Upper lobe of left lung (tissue), 6 donors: ENCODE measurements around the gene BLVRB. TPM values are rescaled to one million over a fixed set of nuclear protein-coding genes. Genes with fewer than 3 reads are reported as not detected.
"Not testable (repeated sequence)": the region's sequence is repeated elsewhere in the genome, so short reads cannot be mapped to it uniquely, and the experiment has no call there.

Experiments
- ATAC-seq, 2 donors: fragments of 200-7000 bp; cut with Tn5 transposase; one replicate each; pipeline ENCODE4 v1.9.1; 2022; ENCODE audit warnings: mild to moderate bottlenecking in 2 of 2, moderate library complexity in 2 of 2; ENCODE audit not compliant: low FRiP score in 2 of 2
- DNase-seq, 2 donors: peaks; one replicate each; pipeline ENCODE4 v3.0.0-alpha.2; 2019 to 2020
- H3K27ac ChIP-seq, 4 donors: fragments of 200-600 bp; sonication (generic); one replicate each; pipeline ENCODE4 v1.5.1; 2016 to 2019
- H3K27me3 ChIP-seq, 4 donors: fragments of 200-600 bp; sonication (generic); one replicate each; pipeline ENCODE4 v1.5.1; 2017 to 2019
- H3K36me3 ChIP-seq, 4 donors: fragments of 200-600 bp; sonication (generic); one replicate each; pipeline ENCODE4 v1.5.1; 2016 to 2019
- H3K4me1 ChIP-seq, 4 donors: fragments of 200-600 bp; sonication (generic); one replicate each; pipeline ENCODE4 v1.5.1; 2018 to 2019
- H3K4me3 ChIP-seq, 4 donors: fragments of 200-600 bp; sonication (generic); one replicate each; pipeline ENCODE4 v1.5.1; 2017 to 2019; ENCODE audit warnings: mild to moderate bottlenecking in 2 of 4, moderate library complexity in 1 of 4
- H3K9me3 ChIP-seq, 4 donors: fragments of 200-600 bp; sonication (generic); one replicate each; pipeline ENCODE4 v1.5.1; 2018 to 2019
- EP300 ChIP-seq, 4 donors: sonication (generic); formaldehyde crosslinking; IDR thresholded peaks; one replicate each; pipeline ENCODE4 v1.5.1; 2017; ENCODE audit warnings: antibody characterized with exemption in 4 of 4, control low read depth in 2 of 4
- POLR2A ChIP-seq, 4 donors: fragments of 450-650 bp; IDR thresholded peaks; one replicate each; pipeline ENCODE4 v1.5.1; 2016 to 2017; ENCODE audit warnings: antibody characterized with exemption in 4 of 4, mild to moderate bottlenecking in 2 of 4
- POLR2AphosphoS5 ChIP-seq, 2 donors: sonication (generic); formaldehyde crosslinking; IDR thresholded peaks; one replicate each; pipeline ENCODE4 v1.5.1; 2017; ENCODE audit warnings: antibody characterized with exemption in 2 of 2
- WGBS, 2 donors: methylation state at CpG; one replicate each; pipeline ENCODE4 v1.1.5; 2017 to 2018; 5-methylcytosine and 5-hydroxymethylcytosine counted together
- total RNA-seq, 6 donors: library from RNA; depleted of rRNA in 4 of 6; stranded (reverse); fragments of >200 nt in 4 of 6; gene quantifications; one replicate each; pipeline versions ENCODE4 v1.1.0 to v1.2.1, GENCODE V29; 2016 to 2021
- TF ChIP-seq, protein P1 (sequence below), 6 experiments: fragments of 450-650 bp in 4 of 6; fragments of 200-600 bp in 2 of 6; sonication (generic) in 2 of 6; IDR thresholded peaks; one replicate each; pipeline ENCODE4 v1.5.1; 2016 to 2019; ENCODE audit warnings: antibody characterized with exemption in 6 of 6
- donor health status: DM: no; HTN: no; CAD: no; lungs with moderate emphysema.
- donor health status: DM: no; HTN: yes; CAD: no; lungs with severe emphysema.

The BLVRB gene
- total RNA-seq, 6 donors from 2014 or later = 77.5 to 379 (median 223) TPM

DNA sequence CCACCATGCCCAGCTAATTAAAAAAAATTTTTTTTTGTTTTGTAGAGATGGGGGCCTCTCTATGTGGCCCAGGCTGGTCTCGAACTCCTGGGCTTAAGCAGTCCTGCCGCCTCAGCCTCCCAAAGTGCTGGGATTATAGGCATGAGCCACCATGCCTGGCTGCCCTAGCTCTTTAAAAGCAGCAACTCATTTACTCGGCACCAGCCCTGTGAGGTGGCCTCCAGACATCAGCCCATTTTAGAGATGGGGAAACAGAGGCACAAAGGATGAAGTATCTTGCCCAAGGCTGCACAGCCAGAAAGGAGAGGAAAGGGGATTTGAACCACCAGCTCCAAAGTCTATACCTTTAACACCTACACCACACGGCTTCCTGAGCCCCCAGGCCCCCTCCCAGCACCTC lies 52.7 kb downstream of the BLVRB start:
- peak overlapping the region; percentile 21 to 61 (median 44) for H3K4me3 ChIP-seq
- H3K27ac ChIP-seq = peak overlapping the region; percentile 68 to 100 (median 87)
- peaks cover 26 to 43% (median 39%) of the 10 kb centered on the region in 4 donors for H3K4me1 ChIP-seq
- no peaks in the 10 kb centered on the region for H3K27me3 ChIP-seq
- no peak for DNase-seq
- WGBS, 2 donors = 58 to 72% methylated on average over 3 to 4 of the region's 4 CpGs
- TF ChIP-seq, protein P1, sequence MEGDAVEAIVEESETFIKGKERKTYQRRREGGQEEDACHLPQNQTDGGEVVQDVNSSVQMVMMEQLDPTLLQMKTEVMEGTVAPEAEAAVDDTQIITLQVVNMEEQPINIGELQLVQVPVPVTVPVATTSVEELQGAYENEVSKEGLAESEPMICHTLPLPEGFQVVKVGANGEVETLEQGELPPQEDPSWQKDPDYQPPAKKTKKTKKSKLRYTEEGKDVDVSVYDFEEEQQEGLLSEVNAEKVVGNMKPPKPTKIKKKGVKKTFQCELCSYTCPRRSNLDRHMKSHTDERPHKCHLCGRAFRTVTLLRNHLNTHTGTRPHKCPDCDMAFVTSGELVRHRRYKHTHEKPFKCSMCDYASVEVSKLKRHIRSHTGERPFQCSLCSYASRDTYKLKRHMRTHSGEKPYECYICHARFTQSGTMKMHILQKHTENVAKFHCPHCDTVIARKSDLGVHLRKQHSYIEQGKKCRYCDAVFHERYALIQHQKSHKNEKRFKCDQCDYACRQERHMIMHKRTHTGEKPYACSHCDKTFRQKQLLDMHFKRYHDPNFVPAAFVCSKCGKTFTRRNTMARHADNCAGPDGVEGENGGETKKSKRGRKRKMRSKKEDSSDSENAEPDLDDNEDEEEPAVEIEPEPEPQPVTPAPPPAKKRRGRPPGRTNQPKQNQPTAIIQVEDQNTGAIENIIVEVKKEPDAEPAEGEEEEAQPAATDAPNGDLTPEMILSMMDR (IDR thresholded peaks at IDR 0.05) = no peak
- TF ChIP-seq POLR2AphosphoS5 (IDR thresholded peaks at IDR 0.05) (no peak), POLR2A (IDR thresholded peaks at IDR 0.05) (no peak)
- H3K9me3 ChIP-seq = no peaks in the 10 kb centered on the region
- no peak for ATAC-seq
- H3K36me3 ChIP-seq = peaks cover 0 to 4% (median 0%) of the 10 kb centered on the region in 4 donors

DNA sequence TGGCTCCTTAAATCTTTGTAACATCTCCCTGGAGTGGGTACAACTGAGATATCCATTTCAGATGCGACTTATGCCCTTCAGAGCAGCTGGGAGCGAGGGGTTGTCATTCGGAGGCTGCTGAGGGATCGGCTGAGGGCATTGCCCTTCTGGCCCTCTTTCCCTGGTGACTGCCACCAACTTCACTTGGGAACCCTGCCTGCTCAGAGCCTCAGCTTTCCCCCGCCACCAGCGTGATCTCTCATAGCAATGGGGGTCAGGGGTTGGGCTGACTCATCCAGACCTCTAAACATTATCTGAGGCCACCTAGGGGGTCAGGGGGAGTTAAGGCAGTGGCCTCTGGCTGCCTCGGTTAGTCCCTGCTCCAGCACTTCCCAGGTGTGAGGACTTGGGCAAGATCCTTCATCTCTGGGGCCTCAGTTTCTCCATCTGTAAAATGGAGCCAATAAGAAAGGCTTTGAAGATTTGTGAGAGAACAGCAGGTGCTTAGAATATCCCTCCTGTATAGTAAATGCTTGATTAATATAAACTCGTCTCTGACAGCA lies 53.5 kb downstream of the BLVRB start:
- Histone ChIP-seq H3K27me3 (no peaks in the 10 kb centered on the region), H3K9me3 (no peaks in the 10 kb centered on the region), H3K27ac (peak overlapping the region; percentile 68 to 100 (median 87)), H3K4me3 (peak overlapping the region; percentile 21 to 61 (median 44)), H3K36me3 (peaks cover 0 to 12% (median 0%) of the 10 kb centered on the region in 4 donors), H3K4me1 (peaks cover 25 to 37% (median 34%) of the 10 kb centered on the region in 4 donors)
- DNase-seq = no peak
- 59 to 71% methylated on average over 8 of the region's 8 CpGs for WGBS, 2 donors
- no peak for ATAC-seq
- no peak for TF ChIP-seq EP300 (IDR thresholded peaks at IDR 0.05)
- TF ChIP-seq POLR2A (IDR thresholded peaks at IDR 0.05) = no peak

DNA sequence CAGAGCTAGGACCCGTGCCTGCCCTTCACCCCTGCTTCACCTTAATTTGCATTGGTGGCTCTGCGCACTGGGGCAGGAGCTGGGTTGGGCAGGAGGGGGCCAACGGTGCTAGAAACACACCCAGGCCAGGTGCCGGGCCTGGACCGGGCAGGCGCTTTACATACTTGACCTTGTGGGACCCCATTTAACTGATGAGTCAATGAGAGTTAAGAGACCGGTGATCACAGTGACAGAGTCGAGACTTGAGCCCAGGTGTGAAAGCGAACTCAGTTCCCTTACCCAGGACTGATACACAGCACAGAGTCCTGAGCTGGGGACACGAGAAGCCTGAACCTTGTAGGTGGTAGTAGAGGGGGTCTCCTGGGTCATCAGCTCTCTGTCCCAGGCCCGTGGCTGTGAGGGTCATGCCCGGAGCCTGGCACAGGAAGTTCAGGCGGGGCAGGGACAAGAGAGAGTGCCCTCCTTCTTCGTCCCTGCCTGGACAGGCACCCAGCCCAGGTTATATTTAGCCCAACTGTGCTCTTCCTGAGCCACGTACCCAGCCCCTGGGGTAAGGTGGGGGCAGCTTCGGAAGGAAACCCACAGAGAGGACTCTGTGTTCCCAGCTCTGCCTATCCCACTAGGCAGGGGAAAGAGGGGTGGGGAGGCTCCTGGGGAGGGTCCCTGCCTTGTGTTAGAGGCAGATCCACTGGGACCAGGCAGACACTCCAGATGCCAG lies 54.3 kb downstream of the BLVRB start:
- H3K4me1 ChIP-seq = peaks cover 18 to 31% (median 27%) of the 10 kb centered on the region in 4 donors
- peak in 1 of 2 donors; percentile 4 for ATAC-seq
- WGBS, 2 donors = 30 to 52% methylated on average over 6 to 16 of the region's 16 CpGs
- DNase-seq = peak in 1 of 2 donors; percentile 41
- H3K27ac ChIP-seq = peak overlapping the region; percentile 68 to 100 (median 87)
- peak overlapping the region; percentile 21 to 61 (median 44) for H3K4me3 ChIP-seq
- no peaks in the 10 kb centered on the region for H3K9me3 ChIP-seq
- peaks cover 0 to 19% (median 0%) of the 10 kb centered on the region in 4 donors for H3K36me3 ChIP-seq
- no peaks in the 10 kb centered on the region for H3K27me3 ChIP-seq
- TF ChIP-seq, protein P1 (IDR thresholded peaks at IDR 0.05) = no peak
- TF ChIP-seq EP300 (IDR thresholded peaks at IDR 0.05) (peak in 2 of 4 donors; percentile 88), POLR2AphosphoS5 (IDR thresholded peaks at IDR 0.05) (peak in 1 of 2 donors; percentile 35), POLR2A (IDR thresholded peaks at IDR 0.05) (peak in 2 of 4 donors; percentile 35 to 45)

DNA sequence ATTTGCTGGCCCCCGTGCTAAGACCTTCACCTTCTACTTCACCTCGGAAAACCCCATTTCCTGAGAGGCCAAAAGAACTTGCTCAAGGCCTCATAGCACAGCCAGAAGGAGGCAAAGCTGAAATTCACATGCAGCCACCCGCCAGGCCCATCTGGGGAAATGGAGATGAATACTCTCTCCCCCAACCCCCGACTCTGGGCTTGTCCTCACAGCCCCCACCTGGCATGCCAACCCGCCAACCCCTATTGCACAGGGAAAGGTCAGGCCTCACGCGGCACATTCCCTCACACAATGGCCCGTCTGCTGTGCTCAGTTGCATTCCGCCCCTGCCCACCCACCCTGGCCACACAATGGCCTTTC lies 55.5 kb downstream of the BLVRB start:
- TF ChIP-seq, protein P1 (IDR thresholded peaks at IDR 0.05) = no peak
- no peak for TF ChIP-seq EP300 (IDR thresholded peaks at IDR 0.05)
- H3K36me3 ChIP-seq = peaks cover 0 to 22% (median 0%) of the 10 kb centered on the region in 4 donors
- 57 to 63% methylated on average over 8 to 9 of the region's 9 CpGs for WGBS, 2 donors
- no peaks in the 10 kb centered on the region for H3K27me3 ChIP-seq
- H3K27ac ChIP-seq = peak overlapping the region in 3 of 4 donors; percentile 77 to 100 (median 97)
- ATAC-seq (no peak), DNase-seq (no peak)
- peak overlapping the region in 3 of 4 donors; percentile 43 to 61 (median 44) for H3K4me3 ChIP-seq
- no peaks in the 10 kb centered on the region for H3K9me3 ChIP-seq
- H3K4me1 ChIP-seq = peaks cover 14 to 26% (median 18%) of the 10 kb centered on the region in 4 donors

DNA sequence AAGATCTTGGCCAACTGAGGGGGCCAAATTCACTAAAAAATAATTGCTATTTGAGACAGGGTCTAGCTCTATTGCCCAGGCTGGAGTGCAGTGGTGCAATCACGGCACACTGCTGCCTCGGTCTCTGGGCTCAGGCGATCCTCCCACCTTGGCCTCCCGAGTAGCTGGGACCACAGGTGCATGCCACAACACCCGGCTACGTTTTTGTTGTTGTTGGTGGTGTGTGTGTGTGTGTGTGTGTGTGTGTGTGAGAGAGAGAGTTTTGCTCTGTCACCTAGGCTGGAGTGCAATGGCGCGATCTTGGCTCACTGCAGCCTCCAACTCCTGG lies 57.0 kb downstream of the BLVRB start:
- H3K27ac ChIP-seq = peak overlapping the region in 1 of 4 donors; percentile 61
- peaks cover 0 to 22% (median 0%) of the 10 kb centered on the region in 4 donors for H3K36me3 ChIP-seq
- not testable (repeated sequence) for H3K9me3 ChIP-seq, H3K27me3 ChIP-seq, DNase-seq, ATAC-seq
- peak overlapping the region in 1 of 4 donors; percentile 61 for H3K4me3 ChIP-seq
- 81 to 88% methylated on average over 7 to 8 of the region's 8 CpGs for WGBS, 2 donors
- H3K4me1 ChIP-seq = peaks cover 7 to 26% (median 11%) of the 10 kb centered on the region in 4 donors
